Neutrophil (primary cell): ENCODE results near the gene PGC.

Source experiments
- H3K27ac ChIP-seq: fragments of 200-600 bp; sonication (generic); 2 replicates; pipeline ENCODE4 v1.5.1; 2016; ENCODE audit warnings: mild to moderate bottlenecking, moderate library complexity
- H3K27me3 ChIP-seq: fragments of 200-600 bp; sonication (generic); 2 replicates; pipeline ENCODE4 v1.6.0; 2016; ENCODE audit warnings: mild to moderate bottlenecking
- H3K36me3 ChIP-seq: fragments of 200-600 bp; sonication (generic); 2 replicates; pipeline ENCODE4 v1.5.1; 2017
- H3K4me1 ChIP-seq, 2 experiments: fragments of 200-600 bp in 1 of 2; sonication (generic) in 1 of 2; 1 replicate in 1 of 2; 2 replicates in 1 of 2; pipeline versions ENCODE4 v1.5.1 to v1.6.1; 2013 to 2016; ENCODE audit warnings: low read depth in 1 of 2, low read length in 1 of 2, mild to moderate bottlenecking in 1 of 2, moderate library complexity in 1 of 2; ENCODE audit not compliant: control insufficient read depth in 1 of 2, insufficient read depth in 1 of 2
- H3K4me3 ChIP-seq, 2 experiments: fragments of 200-600 bp in 1 of 2; sonication (generic) in 1 of 2; 1 replicate in 1 of 2; 2 replicates in 1 of 2; pipeline ENCODE4 v1.5.1; 2013 to 2016; ENCODE audit warnings: low read depth in 1 of 2, low read length in 1 of 2, mild to moderate bottlenecking in 1 of 2, moderate library complexity in 1 of 2
- H3K9me3 ChIP-seq: fragments of 200-600 bp; sonication (generic); 2 replicates; pipeline ENCODE4 v1.5.1; 2016
- CTCF ChIP-seq: fragments of 200-600 bp; sonication (generic); IDR thresholded peaks from 2 replicates; pipeline ENCODE4 v1.5.1; 2016; ENCODE audit warnings: antibody characterized with exemption

PGC gene

GRCh38 chr6:41746107-41746506 is 1.1 kb downstream of the PGC start:
- H3K27me3 ChIP-seq: no peaks in the 10 kb centered on the region
- H3K9me3 ChIP-seq: no peaks in the 10 kb centered on the region
- H3K4me1 ChIP-seq: no peaks in the 10 kb centered on the region
- no peak for TF ChIP-seq CTCF
- H3K27ac ChIP-seq: no peak overlapping the region
- H3K4me3 ChIP-seq: no peak overlapping the region
- no peaks in the 10 kb centered on the region for H3K36me3 ChIP-seq

GRCh38 chr6:41744236-41744787 is 2.9 kb downstream of the PGC start:
- Histone ChIP-seq H3K4me1 (no peaks in the 10 kb centered on the region), H3K27me3 (no peaks in the 10 kb centered on the region), H3K36me3 (no peaks in the 10 kb centered on the region), H3K27ac (no peak overlapping the region), H3K4me3 (no peak overlapping the region), H3K9me3 (no peaks in the 10 kb centered on the region)
- TF ChIP-seq CTCF: no peak

- Histone ChIP-seq H3K4me3 (no peak overlapping the region), H3K36me3 (no peaks in the 10 kb centered on the region), H3K9me3 (no peaks in the 10 kb centered on the region), H3K4me1 (no peaks in the 10 kb centered on the region), H3K27ac (no peak overlapping the region), H3K27me3 (no peaks in the 10 kb centered on the region)
- TF ChIP-seq CTCF: no peak
These were observed 3.6 kb downstream of the PGC start for GRCh38 chr6:41743406-41744235.

GRCh38 chr6:41741625-41742490 is 5.3 kb downstream of the PGC start:
- Histone ChIP-seq H3K4me3 (no peak overlapping the region), H3K27ac (no peak overlapping the region), H3K9me3 (no peaks in the 10 kb centered on the region), H3K4me1 (no peaks in the 10 kb centered on the region), H3K36me3 (no peaks in the 10 kb centered on the region), H3K27me3 (no peaks in the 10 kb centered on the region)
- no peak for TF ChIP-seq CTCF

GRCh38 chr6:41740366-41741162 is 6.6 kb downstream of the PGC start:
- Histone ChIP-seq H3K9me3 (no peaks in the 10 kb centered on the region), H3K4me1 (peaks cover 4 to 5% of the 10 kb centered on the region in 2 experiments), H3K36me3 (no peaks in the 10 kb centered on the region), H3K27ac (no peak overlapping the region), H3K4me3 (no peak overlapping the region), H3K27me3 (no peaks in the 10 kb centered on the region)
- TF ChIP-seq CTCF: no peak
